ENCODE data around the gene PCED1A.
"Not testable (repeated sequence)": the region's sequence is repeated elsewhere in the genome, so short reads cannot be mapped to it uniquely, and the experiment has no call there.

Gene PCED1A

DNA sequence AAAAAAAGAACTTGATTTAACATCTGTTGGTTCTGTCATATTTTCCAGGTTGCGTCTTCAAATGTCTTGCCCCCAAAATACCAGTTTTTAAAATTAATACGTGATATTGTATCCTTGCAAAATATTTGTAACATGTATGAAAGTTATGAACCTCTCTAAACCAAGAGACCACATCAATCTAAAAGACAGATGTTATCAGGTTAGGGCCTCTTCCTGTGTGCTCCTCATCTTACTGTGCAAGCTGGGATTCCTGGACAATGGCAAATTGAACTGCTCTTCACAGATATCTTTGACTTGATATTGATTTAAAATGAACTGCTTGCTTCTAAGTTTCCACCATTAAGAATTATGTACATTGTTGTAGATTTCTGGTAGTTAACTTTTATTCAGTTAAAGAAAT lies 14.7 kb downstream of the PCED1A start:
- no peak for DNase-seq

- no peak for DNase-seq
Measured at GRCh38 chr20:2822073-2822472, 18.4 kb downstream of the PCED1A start.

GRCh38 chr20:2820896-2821869 lies 19.3 kb downstream of the PCED1A start:
- no peak for DNase-seq

DNA sequence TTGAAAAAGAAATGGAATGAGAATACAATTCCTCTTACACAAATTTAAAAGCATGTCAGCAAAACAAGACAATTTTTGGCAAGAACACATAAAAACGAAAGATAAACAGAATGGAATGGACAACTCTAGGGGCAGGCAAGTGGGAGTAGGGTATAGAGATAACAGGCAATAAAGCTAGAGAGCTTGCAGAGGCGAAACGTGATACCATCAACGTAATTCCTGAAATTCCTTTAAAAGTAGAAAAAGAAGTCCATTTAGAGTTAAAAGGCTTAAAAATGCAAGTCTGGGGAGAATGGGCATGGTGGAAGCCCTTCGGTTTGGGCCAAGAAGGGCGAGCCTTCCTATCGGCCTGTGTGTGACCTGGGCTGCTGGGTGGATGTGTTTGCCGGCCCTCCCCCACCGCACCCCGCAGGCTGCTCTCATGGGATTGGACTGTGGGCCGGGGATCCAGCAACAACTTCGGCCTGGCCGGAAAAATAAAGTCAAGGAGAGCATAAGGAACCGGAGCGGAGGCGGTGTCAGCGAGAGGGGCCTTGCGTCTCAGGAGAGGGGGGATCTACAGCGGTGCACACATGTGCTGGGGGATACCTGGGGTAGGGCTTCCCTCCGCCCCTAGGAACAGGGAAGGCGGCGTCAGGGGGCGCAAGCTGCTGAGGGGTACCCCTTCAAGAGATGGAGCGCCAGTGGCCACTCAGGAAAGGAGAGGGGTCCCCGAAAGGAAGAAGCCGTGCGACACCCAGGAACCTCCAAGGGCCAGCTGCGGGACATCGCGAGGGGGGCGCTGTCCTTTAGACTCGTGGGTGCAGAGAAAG lies 20.2 kb downstream of the PCED1A start:
- no peak for DNase-seq

- no peak for DNase-seq
Measured at GRCh38 chr20:2817891-2818595, 22.4 kb downstream of the PCED1A start.

GRCh38 chr20:2817341-2817726 lies 23.1 kb downstream of the PCED1A start:
- DNase-seq: no peak

DNA sequence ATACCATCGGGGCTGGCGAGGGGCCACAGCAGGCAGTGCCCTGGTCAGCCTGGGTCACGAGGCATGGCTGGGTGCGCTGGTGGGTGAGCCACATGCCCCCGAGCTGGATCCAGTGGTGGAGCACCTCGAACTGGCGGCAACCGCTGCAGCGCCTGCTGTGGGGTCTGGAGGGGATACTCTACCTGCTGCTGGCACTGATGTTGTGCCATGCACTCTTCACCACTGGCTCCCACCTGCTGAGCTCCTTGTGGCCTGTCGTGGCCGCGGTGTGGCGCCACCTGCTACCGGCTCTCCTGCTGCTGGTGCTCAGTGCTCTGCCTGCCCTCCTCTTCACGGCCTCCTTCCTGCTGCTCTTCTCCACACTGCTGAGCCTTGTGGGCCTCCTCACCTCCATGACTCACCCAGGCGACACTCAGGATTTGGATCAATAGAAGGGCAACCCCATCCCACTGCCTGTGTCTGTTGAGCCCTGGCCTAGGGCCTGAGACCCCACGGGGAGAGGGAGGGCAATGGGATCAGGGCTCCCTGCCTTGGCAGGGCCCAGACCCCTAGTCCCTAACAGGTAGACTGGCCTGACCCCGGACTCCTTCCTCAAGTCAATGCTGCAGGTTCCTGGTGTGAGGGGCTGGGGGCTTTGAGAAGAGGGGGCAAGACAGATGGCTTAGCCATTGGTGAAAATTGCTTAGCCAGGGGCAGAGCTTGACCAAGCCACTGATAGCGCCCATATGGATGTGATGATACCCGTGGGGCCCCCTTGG lies 23.7 kb downstream of the PCED1A start:
- no peak for DNase-seq

- no peak for DNase-seq
Measured at GRCh38 chr20:2816030-2816582, 24.3 kb downstream of the PCED1A start, which contains the start of gene TMEM239. TMEM239 (plus strand) TSS chr20:2816364; CDS start chr20:2816555, 191 bp downstream.

- DNase-seq: no peak
Measured at GRCh38 chr20:2815242-2815900, 25.1 kb downstream of the PCED1A start.

- DNase-seq: no peak
Measured at GRCh38 chr20:2814587-2815051, 25.8 kb downstream of the PCED1A start, which contains the start of gene C20orf141. C20orf141 (plus strand) TSS chr20:2814987; CDS start chr20:2815185, 198 bp downstream.

GRCh38 chr20:2814076-2814475 lies 26.4 kb downstream of the PCED1A start:
- no peak for DNase-seq

DNA sequence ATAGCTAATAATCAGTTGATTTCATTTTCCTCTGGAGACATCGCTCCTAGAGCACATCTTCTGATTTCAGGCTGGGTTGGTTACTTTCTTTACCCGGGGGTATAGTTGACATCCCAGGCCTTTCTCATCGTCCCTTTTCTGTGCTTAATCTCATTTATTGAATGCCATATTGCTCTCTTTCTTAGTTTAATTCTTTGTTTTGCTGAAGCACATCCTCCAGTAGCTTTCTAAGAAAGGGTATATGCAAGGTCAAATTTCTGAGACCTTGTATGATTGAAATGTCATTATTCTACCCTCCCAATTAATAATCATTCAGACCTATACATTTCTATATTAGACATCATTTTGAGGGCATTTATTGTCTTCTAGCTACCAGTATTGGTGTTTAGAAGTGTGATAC lies 28.3 kb downstream of the PCED1A start:
- DNase-seq: no peak

DNA sequence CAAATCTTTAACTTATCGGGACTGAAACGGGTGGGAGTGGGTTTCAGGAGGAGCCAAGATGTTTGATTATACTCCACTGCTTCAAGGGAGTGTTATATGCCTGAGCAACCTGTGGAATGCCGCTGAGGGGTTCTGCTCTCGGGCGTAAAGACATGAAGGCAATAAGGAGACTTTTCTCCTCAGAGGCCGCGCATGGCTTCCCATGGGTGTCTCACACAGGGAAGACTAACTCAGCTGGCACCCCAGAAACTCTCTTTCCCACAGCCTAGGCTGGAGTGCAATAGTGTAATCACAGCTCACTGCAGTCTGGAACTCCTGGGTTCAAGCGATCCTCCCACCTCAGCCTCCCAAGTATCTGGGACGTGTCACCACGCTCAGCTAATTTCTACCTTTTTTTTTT lies 30.8 kb downstream of the PCED1A start:
- no peak for DNase-seq

GRCh38 chr20:2807929-2808328 lies 32.5 kb downstream of the PCED1A start:
- not testable (repeated sequence) for DNase-seq

DNA sequence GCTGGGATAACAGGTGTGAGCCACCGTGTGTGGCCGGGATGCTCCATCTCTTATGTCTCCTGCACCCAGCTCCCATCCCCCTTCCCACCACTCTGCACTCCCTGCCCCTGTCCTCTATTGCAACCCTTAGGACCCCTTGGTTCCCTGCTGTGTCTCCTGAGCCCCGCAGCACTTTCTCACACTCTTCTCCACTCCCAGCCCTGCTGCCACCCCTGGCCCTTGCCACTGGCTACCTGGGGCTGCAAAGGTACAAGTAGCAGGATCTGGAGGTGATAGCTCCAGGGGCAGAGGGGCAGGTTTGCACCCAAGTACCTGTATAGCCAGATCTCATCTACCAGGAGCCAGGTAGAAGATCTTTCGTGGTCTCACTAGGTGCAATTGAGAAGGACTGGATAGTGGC lies 33.4 kb downstream of the PCED1A start:
- DNase-seq: no peak

DNA sequence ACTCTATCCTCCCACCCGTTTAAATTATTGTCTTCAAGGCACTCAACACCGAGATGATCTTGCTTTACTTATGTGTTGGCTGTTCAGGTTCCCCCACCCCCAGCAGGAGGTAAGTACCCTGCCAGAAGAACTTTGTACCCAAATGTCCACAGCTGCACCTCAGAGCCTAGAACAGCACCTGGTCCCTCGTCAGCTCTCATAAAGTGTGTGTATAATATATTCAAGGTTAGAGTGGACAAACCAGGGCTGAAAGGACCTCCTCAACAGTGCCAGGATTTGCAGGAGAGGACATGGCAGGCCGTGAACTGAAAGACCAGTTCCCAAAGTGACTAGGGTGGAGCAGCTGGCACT lies 34.1 kb downstream of the PCED1A start:
- DNase-seq: no peak

- no peak for DNase-seq
Measured at GRCh38 chr20:2805689-2806350, 34.6 kb downstream of the PCED1A start.

DNA sequence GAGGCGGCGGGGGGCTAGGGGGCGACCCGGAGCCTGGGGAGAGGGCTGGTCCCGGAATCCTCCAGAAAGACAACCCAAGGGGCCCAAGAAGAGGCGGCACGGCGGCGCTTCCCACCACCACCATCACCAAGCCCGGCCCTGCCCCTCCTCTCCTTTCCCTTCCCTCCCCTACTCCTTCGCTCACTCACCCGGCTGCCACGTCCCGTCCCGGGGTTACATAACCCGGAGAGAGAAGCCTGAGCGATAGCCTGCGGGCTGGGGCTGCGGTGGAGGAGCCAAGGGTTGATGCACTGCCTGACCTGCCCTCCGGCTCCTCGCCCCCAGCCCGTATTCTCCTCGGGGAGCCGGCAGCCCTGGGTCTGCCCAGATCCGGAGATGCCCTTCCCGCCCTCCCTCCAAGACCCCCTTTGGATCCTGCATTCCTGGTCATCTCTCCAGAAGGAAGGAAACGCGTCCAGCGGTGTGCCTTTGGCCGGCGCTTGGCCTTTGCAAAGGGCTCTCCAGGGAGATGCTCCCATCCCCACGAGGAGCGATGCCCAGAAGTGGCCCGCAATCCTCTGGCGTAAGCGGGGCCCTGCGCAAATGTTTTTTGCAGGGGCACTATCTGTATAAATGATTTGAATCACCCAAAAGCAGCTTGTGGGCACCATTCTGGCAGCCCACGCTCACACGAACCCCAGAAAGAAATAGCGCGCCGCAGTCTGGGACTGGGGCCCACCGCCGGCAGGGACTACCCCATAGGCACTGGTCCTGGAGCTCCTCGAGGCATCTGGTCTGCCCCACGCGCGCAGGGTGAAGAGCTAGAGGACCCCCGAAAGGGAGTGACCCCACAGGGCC lies 35.4 kb downstream of the PCED1A start:
- no peak for DNase-seq

GRCh38 chr20:2804041-2804828 lies 36.2 kb downstream of the PCED1A start:
- DNase-seq: no peak
